IMR-90 (cell line): ENCODE data around the gene MALT1. TPM values are rescaled to one million over a fixed set of nuclear protein-coding genes. Genes with fewer than 3 reads are reported as not detected.

Source experiments
- ATAC-seq: fragments of 200-7000 bp; cut with Tn5 transposase; 2 replicates; pipeline ENCODE4 v1.9.1; 2020; ENCODE audit warnings: low read depth, mild to moderate bottlenecking, moderate library complexity
- BruUV-seq: library from RNA; stranded (reverse); fragments of 400-500 nt; replicated peaks from 2 replicates; lab custom pipeline; 2021; lab: Mats Ljungman, UMichigan
- CTCF ChIA-PET: fragments of 300-600 bp; formaldehyde crosslinking; extraction: SDS; loops from one replicate; lab custom pipeline; 2021; ENCODE audit warnings: antibody characterized with exemption; lab: Yijun Ruan, JAX
- POLR2A ChIA-PET: fragments of 300-600 bp; sonication (Branson Sonifier 250); formaldehyde crosslinking; loops from one replicate; lab custom pipeline; 2022; ENCODE audit warnings: antibody characterized with exemption; ENCODE audit not compliant: unreplicated experiment; lab: Charles Lee
- DNase-seq: peaks from one replicate; pipeline ENCODE4 v3.0.0; 2013
- H2AFZ ChIP-seq: replicated peaks from 2 replicates; pipeline ENCODE3; 2013; ENCODE audit warnings: low read length, mild to moderate bottlenecking; ENCODE audit not compliant: poor library complexity
- H2AK5ac ChIP-seq: 2 replicates; pipeline ENCODE4 v1.6.1; 2013; ENCODE audit warnings: low read depth, low read length, inconsistent platforms
- H2AK9ac ChIP-seq: replicated peaks from 2 replicates; pipeline ENCODE3; 2013; ENCODE audit warnings: mild to moderate bottlenecking, low read depth, low read length, moderate library complexity; ENCODE audit not compliant: poor library complexity
- H2BK120ac ChIP-seq: 2 replicates; pipeline ENCODE4 v1.6.1; 2013; ENCODE audit warnings: low read depth, low read length, inconsistent platforms
- H2BK15ac ChIP-seq: 3 replicates; pipeline ENCODE4 v1.6.1; 2013; ENCODE audit warnings: low read depth, low read length, inconsistent platforms
- H2BK20ac ChIP-seq: 2 replicates; pipeline ENCODE4 v1.6.1; 2013; ENCODE audit warnings: low read depth, mild to moderate bottlenecking, inconsistent platforms, low read length, moderate library complexity
- H2BK5ac ChIP-seq: 2 replicates; pipeline ENCODE4 v1.6.1; 2013; ENCODE audit warnings: mild to moderate bottlenecking, low read depth, low read length, inconsistent platforms; ENCODE audit not compliant: poor library complexity, severe bottlenecking
- H3K14ac ChIP-seq: replicated peaks from 2 replicates; pipeline ENCODE4 v1.6.1; 2013; ENCODE audit warnings: low read depth, low read length, inconsistent platforms
- H3K18ac ChIP-seq: 2 replicates; pipeline ENCODE4 v1.6.1; 2013; ENCODE audit warnings: low read depth, low read length, control low read depth
- H3K23ac ChIP-seq: 2 replicates; pipeline ENCODE4 v1.6.1; 2013; ENCODE audit warnings: low read depth, low read length, inconsistent platforms
- H3K27ac ChIP-seq: 2 replicates; pipeline ENCODE4 v1.5.1; 2013; ENCODE audit warnings: mild to moderate bottlenecking, control low read depth, low read length; ENCODE audit not compliant: insufficient read depth
- H3K27me3 ChIP-seq: 2 replicates; pipeline ENCODE4 v1.6.1; 2013; ENCODE audit warnings: low read length; ENCODE audit not compliant: control insufficient read depth, insufficient read depth
- H3K36me3 ChIP-seq: 2 replicates; pipeline ENCODE4 v1.6.1; 2013; ENCODE audit warnings: low read length, mixed read lengths; ENCODE audit not compliant: control insufficient read depth, insufficient read depth
- H3K4ac ChIP-seq: 2 replicates; pipeline ENCODE4 v1.6.1; 2013; ENCODE audit warnings: low read depth, low read length, inconsistent platforms
- H3K4me1 ChIP-seq: 2 replicates; pipeline ENCODE4 v1.6.1; 2013; ENCODE audit warnings: low read length, mixed read lengths; ENCODE audit not compliant: control insufficient read depth, insufficient read depth
- H3K4me2 ChIP-seq: 2 replicates; pipeline ENCODE4 v1.6.1; 2013; ENCODE audit warnings: low read depth, mild to moderate bottlenecking, control low read depth, low read length, moderate library complexity
- H3K4me3 ChIP-seq: 2 replicates; pipeline ENCODE4 v1.5.1; 2013; ENCODE audit warnings: low read depth, mild to moderate bottlenecking, control low read depth, low read length, moderate library complexity; ENCODE audit not compliant: insufficient read depth
- H3K56ac ChIP-seq: 2 replicates; pipeline ENCODE4 v1.6.1; 2013; ENCODE audit warnings: low read length, inconsistent platforms; ENCODE audit not compliant: insufficient read depth; ENCODE audit errors: extremely low read depth
- H3K79me1 ChIP-seq, 2 experiments: 2 replicates each; pipeline ENCODE4 v1.6.1; 2013; ENCODE audit warnings: low read length in 2 of 2, inconsistent platforms in 1 of 2, low read depth in 1 of 2
- H3K9ac ChIP-seq: 2 replicates; pipeline ENCODE4 v1.6.1; 2013; ENCODE audit warnings: low read depth, low read length, control low read depth
- H3K9me1 ChIP-seq: 2 replicates; pipeline ENCODE4 v1.6.1; 2013; ENCODE audit warnings: low read length, inconsistent platforms; ENCODE audit not compliant: insufficient read depth
- H3K9me3 ChIP-seq: 2 replicates; pipeline ENCODE4 v1.6.1; 2013; ENCODE audit warnings: low read length; ENCODE audit not compliant: control insufficient read depth, insufficient read depth
- H4K20me1 ChIP-seq: 2 replicates; pipeline ENCODE4 v1.6.1; 2013; ENCODE audit warnings: low read length, inconsistent platforms; ENCODE audit not compliant: insufficient read depth
- H4K5ac ChIP-seq: 2 replicates; pipeline ENCODE4 v1.6.1; 2013; ENCODE audit warnings: mild to moderate bottlenecking, low read depth, low read length, control low read depth
- H4K8ac ChIP-seq, 2 experiments: 2 replicates each; pipeline ENCODE4 v1.6.1; 2013; ENCODE audit warnings: low read depth in 2 of 2, low read length in 2 of 2, control low read depth in 1 of 2, inconsistent platforms in 1 of 2
- H4K91ac ChIP-seq: 2 replicates; pipeline ENCODE4 v1.6.1; 2013; ENCODE audit warnings: low read depth, low read length, inconsistent platforms; ENCODE audit not compliant: insufficient read depth
- BHLHE40 ChIP-seq: fragments of 150-350 bp; IDR thresholded peaks from 2 replicates; pipeline ENCODE4 v1.6.1; 2016; ENCODE audit warnings: mild to moderate bottlenecking, low read depth, low read length
- CEBPB ChIP-seq: IDR thresholded peaks from 2 replicates; pipeline ENCODE4 v1.6.1; 2012; ENCODE audit warnings: low read depth, low read length, improper control_type of control experiment
- CTCF ChIP-seq: conservative IDR thresholded peaks from 2 replicates; pipeline ENCODE4 v1.5.1; 2012; ENCODE audit warnings: mild to moderate bottlenecking, low read depth, low read length, improper control_type of control experiment
- FOS ChIP-seq: fragments of 150-350 bp; IDR thresholded peaks from 2 replicates; pipeline ENCODE4 v1.6.1; 2016; ENCODE audit warnings: low read depth, low read length
- MAZ ChIP-seq: IDR thresholded peaks from 2 replicates; pipeline ENCODE4 v1.6.1; 2012; ENCODE audit warnings: low read depth, mild to moderate bottlenecking, low read length, improper control_type of control experiment, moderate library complexity, borderline replicate concordance
- MXI1 ChIP-seq: IDR thresholded peaks from 2 replicates; pipeline ENCODE4 v1.6.1; 2012; ENCODE audit warnings: low read depth, mild to moderate bottlenecking, low read length, moderate library complexity, borderline replicate concordance
- NFE2L2 ChIP-seq: fragments of 150-350 bp; IDR thresholded peaks from 2 replicates; pipeline ENCODE4 v1.6.1; 2016; ENCODE audit warnings: low read depth, mild to moderate bottlenecking, low read length
- POLR2A ChIP-seq: IDR thresholded peaks from 2 replicates; pipeline ENCODE4 v1.6.1; 2012; ENCODE audit warnings: mild to moderate bottlenecking, low read depth, low read length
- RAD21 ChIP-seq: IDR thresholded peaks from 2 replicates; pipeline ENCODE4 v1.6.1; 2012; ENCODE audit warnings: low read length, improper control_type of control experiment
- RCOR1 ChIP-seq: IDR thresholded peaks from 2 replicates; pipeline ENCODE4 v1.6.1; 2012; ENCODE audit warnings: mild to moderate bottlenecking, low read length, improper control_type of control experiment; ENCODE audit not compliant: insufficient replicate concordance
- RFX5 ChIP-seq: IDR thresholded peaks from 2 replicates; pipeline ENCODE4 v1.8.0; 2012; ENCODE audit warnings: low read depth, mild to moderate bottlenecking, low read length, moderate library complexity
- SMC3 ChIP-seq: fragments of 150-350 bp; IDR thresholded peaks from 2 replicates; pipeline ENCODE4 v1.6.1; 2016; ENCODE audit warnings: low read depth, mild to moderate bottlenecking, antibody characterized with exemption, low read length, moderate library complexity
- WGBS, 2 experiments: methylation state at CpG; one replicate each; pipeline versions ENCODE4 v1.1.5 to v1.1.7; 2013; ENCODE audit warnings: missing lambda C conversion rate in 2 of 2; ENCODE audit not compliant: insufficient read length in 1 of 2; ENCODE audit errors: extremely low coverage in 2 of 2; 5-methylcytosine and 5-hydroxymethylcytosine counted together
- dilution Hi-C: fragments of 300-500 bp; cut with HindIII; formaldehyde crosslinking; loops from one replicate; pipeline ENCODE4 v1.14.3; 2018; ENCODE audit warnings: low sequenced_read_pairs; ENCODE audit not compliant: unreplicated experiment
- in situ Hi-C: fragments of 300-500 bp; cut with MboI; formaldehyde crosslinking; loops from 3 replicates; pipeline ENCODE4 v1.14.3; 2019; ENCODE audit warnings: low sequenced_read_pairs, inconsistent platforms, mixed read lengths
- intact Hi-C: fragments of 100-400 bp; cut with micrococcal nuclease; formaldehyde crosslinking; loops from 2 replicates; pipeline ENCODE4 v1.10.0; 2022
- polyA plus RNA-seq, 3 experiments: library from polyadenylated mRNA; depleted of rRNA; stranded (reverse); fragments of >200 nt; gene quantifications; 2 replicates each; pipeline ENCODE4 v1.2.3, GENCODE V29; 2012; ENCODE audit warnings: low replicate concordance in 1 of 3
- total RNA-seq: library from RNA; depleted of rRNA; stranded (reverse); fragments of >200 nt; gene quantifications from 2 replicates; pipeline ENCODE4 v1.2.3, GENCODE V29; 2012

The MALT1 gene
- total and polyA plus RNA-seq, 2 of the 4 experiments (the other 2 are of a cell fraction): 8.3 to 25.3 TPM

- Histone ChIP-seq H3K4me2 (no peak overlapping the region), H3K79me1 (no peaks in the 10 kb centered on the region), H2BK15ac (no peak overlapping the region), H3K18ac (no peak overlapping the region), H3K4ac (no peak overlapping the region), H2BK120ac (no peak overlapping the region), H3K4me3 (no peak overlapping the region), H2AK5ac (no peak overlapping the region), H4K91ac (no peak overlapping the region), H3K14ac (no peak overlapping the region), H3K56ac (no peak overlapping the region), H3K9me3 (peaks cover 2% of the 10 kb centered on the region; the same call in 1 of the 2 replicates), H3K27me3 (no peaks in the 10 kb centered on the region), H3K36me3 (no peaks in the 10 kb centered on the region), H3K9me1 (peaks cover 5% of the 10 kb centered on the region), H2AFZ (no peak overlapping the region), H2AK9ac (no peak overlapping the region), H3K4me1 (no peaks in the 10 kb centered on the region; the same call in 1 of the 2 replicates), H3K27ac (no peak overlapping the region), H2BK20ac (no peak overlapping the region), H3K23ac (no peak overlapping the region), H4K8ac (no peak overlapping the region), H3K9ac (no peak overlapping the region), H2BK5ac (no peak overlapping the region), H4K20me1 (no peaks in the 10 kb centered on the region), H4K5ac (no peak overlapping the region)
- BruUV-seq: no TSS peak
- intact Hi-C loops: no loop called here
- in situ Hi-C loops: no loop called here
- no peak for DNase-seq
- ChIA-PET POLR2A (no interaction called here), CTCF (no interaction called here)
- WGBS, 2 experiments: no CpG with 5 or more reads among the region's 6 CpGs
- TF ChIP-seq CTCF: no peak
- TF ChIP-seq FOS: no peak
- no peak for TF ChIP-seq POLR2A
- no peak for TF ChIP-seq MAZ
- no peak for TF ChIP-seq NFE2L2
- TF ChIP-seq RFX5: no peak
- TF ChIP-seq RAD21: no peak
- TF ChIP-seq MXI1: no peak
- TF ChIP-seq BHLHE40: no peak
- no peak for TF ChIP-seq CEBPB
- no peak for TF ChIP-seq SMC3
- TF ChIP-seq RCOR1: no peak
- no peak for ATAC-seq
- dilution Hi-C loops: no loop called here
Observed at GRCh38 chr18:58654896-58655614, 16.2 kb upstream of the MALT1 start.
